ENCODE measurements around the gene ZSCAN32.

ZSCAN32 gene

DNA sequence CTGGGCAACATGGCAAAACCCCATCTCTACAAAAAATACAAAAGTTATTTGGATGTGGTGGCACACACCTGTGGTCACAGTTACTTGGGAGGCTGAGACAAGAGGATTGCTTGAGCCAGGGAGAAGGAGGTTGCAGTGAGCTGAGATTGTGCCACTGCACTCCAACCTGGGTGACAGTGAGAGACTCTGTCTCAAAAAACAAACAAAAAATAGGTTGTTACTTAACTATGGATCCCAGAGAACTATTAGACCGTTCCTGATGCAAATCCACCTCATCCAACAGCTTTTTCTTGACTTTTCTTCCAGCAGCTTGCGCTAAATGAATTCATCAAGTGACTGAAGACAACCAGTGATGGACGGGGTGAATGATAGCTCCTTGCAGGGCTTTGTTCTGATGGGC lies 45.2 kb downstream of the ZSCAN32 start, which contains the start of gene OR2C1:
TSS of gene OR2C1 (plus strand) at position 301 of the 400 bp plus-strand sequence. CDS start at position 353, 52 bp downstream.
- DNase-seq, result no peak

DNA sequence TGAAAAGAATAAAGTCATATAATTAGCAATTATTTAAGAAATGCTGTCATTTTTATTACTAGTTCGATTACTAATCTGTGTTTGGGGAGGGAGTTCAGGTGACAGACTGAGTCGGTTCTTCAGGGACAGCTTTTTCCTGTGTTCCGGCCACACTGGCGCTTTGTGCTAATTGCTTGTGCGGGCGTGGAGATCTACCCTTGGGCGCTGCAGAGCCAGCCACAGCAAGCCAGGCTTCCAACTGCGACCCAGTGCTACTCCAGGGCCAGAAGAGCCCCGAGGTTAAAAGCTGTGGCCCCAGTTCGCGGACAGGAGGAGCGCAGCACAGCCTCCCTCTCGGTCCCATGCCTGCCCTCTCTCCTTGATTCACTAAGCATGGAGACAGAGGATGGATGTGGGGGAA lies 51.6 kb downstream of the ZSCAN32 start:
- DNase-seq, result no peak

DNA sequence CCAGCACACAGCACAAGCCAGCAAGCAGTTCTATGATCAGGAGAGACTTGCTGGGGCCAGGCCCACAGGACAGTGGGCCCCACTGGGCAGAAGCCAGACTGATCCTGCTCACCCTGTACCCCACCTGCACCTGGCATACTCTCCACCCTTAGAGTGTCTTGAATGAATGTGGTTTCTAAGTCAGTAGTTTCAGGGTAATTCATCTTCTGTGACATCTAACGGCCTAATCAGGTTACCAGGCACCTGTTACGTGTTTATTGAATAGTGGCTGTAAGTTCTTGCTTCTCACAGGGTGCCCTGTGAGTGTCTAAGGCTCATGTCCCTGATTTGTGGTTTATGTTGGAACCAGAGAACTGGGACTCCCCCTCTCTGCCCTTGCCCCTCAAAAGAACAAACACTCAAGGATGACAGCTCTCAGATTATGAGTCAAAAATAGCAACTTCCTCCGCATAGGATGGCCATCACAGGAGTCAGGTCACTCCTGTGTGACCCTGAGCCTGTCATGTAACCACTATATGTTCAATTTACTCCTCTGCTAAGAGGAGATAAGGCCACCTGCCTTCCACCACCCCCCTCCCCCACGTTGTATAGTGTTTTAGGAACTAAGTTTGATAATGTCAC lies 52.1 kb downstream of the ZSCAN32 start:
- DNase-seq, result no peak

- DNase-seq, result no peak
Observed at GRCh38 chr16:3347586-3347985, 53.2 kb downstream of the ZSCAN32 start.

GRCh38 chr16:3346041-3346440 lies 54.8 kb downstream of the ZSCAN32 start:
- DNase-seq, result no peak

Measured in suppressor macrophage treated with lipopolysaccharide for 4 hours (primary cell).